GM12878 (cell line): Measurements from ENCODE around the gene PLSCR4. TPM values are rescaled to one million over a fixed set of nuclear protein-coding genes. Genes with fewer than 3 reads are reported as not detected.

Source experiments
- ATAC-seq: fragments of 200-7000 bp; cut with Tn5 transposase; 3 replicates; pipeline ENCODE4 v1.9.1; 2020; ENCODE audit warnings: mild to moderate bottlenecking, moderate library complexity
- BruUV-seq: library from RNA; stranded (reverse); fragments of 400-500 nt; replicated peaks from 2 replicates; lab custom pipeline; 2021; lab: Mats Ljungman, UMichigan
- CTCF ChIA-PET: fragments of 300-600 bp; sonication (Branson Sonifier 250); formaldehyde crosslinking; extraction: SDS; loops from one replicate; lab custom pipeline; 2021; ENCODE audit warnings: inconsistent platforms; lab: Yijun Ruan, JAX
- POLR2A ChIA-PET: fragments of 350-600 bp; formaldehyde crosslinking; extraction: SDS; loops from one replicate; lab custom pipeline; 2021; ENCODE audit warnings: inconsistent platforms; lab: Charles Lee
- RAD21 ChIA-PET: fragments of 300-600 bp; sonication (Branson Sonifier 250); formaldehyde crosslinking; loops from one replicate; lab custom pipeline; 2023; ENCODE audit warnings: antibody characterized with exemption; ENCODE audit not compliant: unreplicated experiment; lab: Charles Lee
- SMC1A ChIA-PET: fragments of 300-600 bp; sonication (Branson Sonifier 250); formaldehyde crosslinking; loops from one replicate; lab custom pipeline; 2023; ENCODE audit not compliant: unreplicated experiment, uncharacterized antibody; lab: Charles Lee
- DNase-seq: peaks from one replicate; pipeline ENCODE4 v3.0.0-alpha.2; 2011; ENCODE audit warnings: low read depth, low spot score
- FAIRE-seq: peaks from 3 replicates; lab custom pipeline; 2011; peaks lifted over from hg19 to GRCh38; lab: Jason Lieb, UNC
- H2AFZ ChIP-seq: 2 replicates; pipeline ENCODE4 v1.6.0; 2011; ENCODE audit warnings: low read depth, low read length, control low read depth; ENCODE audit not compliant: control insufficient read depth
- H3K27ac ChIP-seq: 2 replicates; pipeline ENCODE4 v1.5.1; 2011; ENCODE audit warnings: control low read depth; ENCODE audit not compliant: control insufficient read depth, insufficient read depth
- H3K27me3 ChIP-seq, 2 experiments: replicated peaks in 1 of 2; 2 replicates each; pipeline versions ENCODE4 v1.6.0 to v1.6.1; 2011; ENCODE audit warnings: low read length in 1 of 2; ENCODE audit not compliant: control insufficient read depth in 2 of 2, insufficient read depth in 2 of 2
- H3K36me3 ChIP-seq, 2 experiments: 2 replicates each; pipeline ENCODE4 v1.5.1; 2011; ENCODE audit warnings: low read length in 1 of 2; ENCODE audit not compliant: control insufficient read depth in 2 of 2, insufficient read depth in 2 of 2
- H3K4me1 ChIP-seq: 2 replicates; pipeline ENCODE4 v1.6.1; 2011; ENCODE audit warnings: mild to moderate bottlenecking, low read length, moderate library complexity, mixed read lengths; ENCODE audit not compliant: control insufficient read depth, insufficient read depth
- H3K4me2 ChIP-seq: 2 replicates; pipeline ENCODE4 v1.6.0; 2011; ENCODE audit warnings: control low read depth; ENCODE audit not compliant: control insufficient read depth, insufficient read depth
- H3K4me3 ChIP-seq: fragments of 200-600 bp; sonication (generic); 2 replicates; pipeline ENCODE4 v1.5.1; 2016
- H3K79me2 ChIP-seq: 2 replicates; pipeline ENCODE4 v1.6.0; 2011; ENCODE audit warnings: low read length; ENCODE audit not compliant: control insufficient read depth, insufficient read depth
- H3K9ac ChIP-seq: 2 replicates; pipeline ENCODE4 v1.8.0; 2011; ENCODE audit warnings: low read length, control low read depth, mixed read lengths; ENCODE audit not compliant: control insufficient read depth, insufficient read depth
- H3K9me3 ChIP-seq: replicated peaks from 3 replicates; pipeline ENCODE4 v1.5.1; 2011; ENCODE audit warnings: mild to moderate bottlenecking, low read length; ENCODE audit not compliant: control insufficient read depth, insufficient read depth
- H4K20me1 ChIP-seq: 2 replicates; pipeline ENCODE4 v1.6.0; 2011; ENCODE audit not compliant: control insufficient read depth, insufficient read depth
- CHD1 ChIP-seq: IDR thresholded peaks from 2 replicates; pipeline ENCODE4 v1.6.1; 2012; ENCODE audit warnings: low read depth, low read length, improper control_type of control experiment
- CREM ChIP-seq: IDR thresholded peaks from 2 replicates; pipeline ENCODE4 v1.6.1; 2014; ENCODE audit warnings: antibody characterized with exemption, low read depth
- HCFC1 ChIP-seq: fragments of 150-350 bp; IDR thresholded peaks from 2 replicates; pipeline ENCODE4 v1.6.1; 2014; ENCODE audit warnings: low read length
- HDAC6 ChIP-seq: fragments of 200-600 bp; sonication (generic); IDR thresholded peaks from one replicate; pipeline ENCODE4 v1.8.0; 2017; ENCODE audit warnings: antibody characterized with exemption; ENCODE audit not compliant: unreplicated experiment
- IKZF1 ChIP-seq: fragments of 450-650 bp; conservative IDR thresholded peaks from 2 replicates; pipeline ENCODE4 v1.6.1; 2017; ENCODE audit warnings: antibody characterized with exemption, mild to moderate bottlenecking
- IRF4 ChIP-seq: IDR thresholded peaks from 2 replicates; pipeline ENCODE4 v1.6.1; 2011; ENCODE audit warnings: low read depth, low read length
- MTA2 ChIP-seq: fragments of 450-650 bp; IDR thresholded peaks from 2 replicates; pipeline ENCODE4 v1.6.1; 2016; ENCODE audit warnings: low read depth, mild to moderate bottlenecking, moderate library complexity
- NR2F1 ChIP-seq: fragments of 450-650 bp; conservative IDR thresholded peaks from 2 replicates; pipeline ENCODE4 v1.6.1; 2017; ENCODE audit warnings: mild to moderate bottlenecking
- RAD51 ChIP-seq: fragments of 450-650 bp; IDR thresholded peaks from 2 replicates; pipeline ENCODE4 v1.6.1; 2016; ENCODE audit warnings: moderate library complexity, mild to moderate bottlenecking, inconsistent platforms
- RBBP5 ChIP-seq: fragments of 200-600 bp; sonication (generic); conservative IDR thresholded peaks from 2 replicates; pipeline ENCODE4 v1.6.1; 2016
- SIN3A ChIP-seq: IDR thresholded peaks from 2 replicates; pipeline ENCODE4 v1.6.1; 2012; ENCODE audit warnings: low read depth, low read length, improper control_type of control experiment
- SREBF1 ChIP-seq: IDR thresholded peaks from 2 replicates; pipeline ENCODE4 v1.6.1; 2012; ENCODE audit warnings: mild to moderate bottlenecking, low read length
- SRF ChIP-seq, 2 experiments: IDR thresholded peaks; 2 replicates each; pipeline ENCODE4 v1.6.1; 2011; ENCODE audit warnings: low read depth in 2 of 2, low read length in 2 of 2, mild to moderate bottlenecking in 1 of 2, moderate library complexity in 1 of 2
- TAF1 ChIP-seq: IDR thresholded peaks from 2 replicates; pipeline ENCODE4 v1.6.1; 2011; ENCODE audit warnings: mild to moderate bottlenecking, low read depth, low read length, borderline replicate concordance
- WGBS: methylation state at CpG from one replicate; pipeline ENCODE4 v1.1.6; 2016; ENCODE audit warnings: low lambda C conversion rate; ENCODE audit not compliant: insufficient replicate concordance, insufficient coverage; ENCODE audit errors: missing lambda C conversion rate; 5-methylcytosine and 5-hydroxymethylcytosine counted together
- in situ Hi-C: fragments of 300-500 bp; cut with MboI; formaldehyde crosslinking; loops from 9 replicates; pipeline ENCODE4 v1.14.3; 2018; ENCODE audit warnings: mixed read lengths
- intact Hi-C: fragments of 100-400 bp; cut with micrococcal nuclease; formaldehyde crosslinking; loops from one replicate; pipeline ENCODE4 v1.14.2; 2022; ENCODE audit not compliant: unreplicated experiment
- polyA plus RNA-seq, 11 experiments: library from polyadenylated mRNA; depleted of rRNA in 4 of 11; unstranded in 6 of 11; stranded (reverse) in 5 of 11; fragments of >200 nt; fragmentation: Nextera tagmentation in 4 of 11; fragmentation: Illumina TruSeq in 1 of 11; extraction: Ambion mirVana in 4 of 11; extraction: Trizol in 1 of 11; gene quantifications; 1 replicate in 1 of 11; 2 replicates in 10 of 11; pipeline versions ENCODE4 v1.2.1 to v1.2.3, GENCODE V29; 2011 to 2016; ENCODE audit warnings: inconsistent platforms in 2 of 11, missing spikeins in 2 of 11, low read depth in 1 of 11
- total RNA-seq, 4 experiments: library from RNA; depleted of rRNA in 3 of 4; stranded (reverse); fragments of >200 nt in 3 of 4; fragmentation: Illumina TruSeq in 1 of 4; extraction: Trizol in 1 of 4; gene quantifications; 2 replicates each; pipeline versions ENCODE4 v1.2.1 to v1.2.3, GENCODE V29; 2013 to 2021
- TF ChIP-seq, protein P1 (sequence below): fragments of 450-650 bp; conservative IDR thresholded peaks from 2 replicates; pipeline ENCODE4 v1.6.1; 2017; ENCODE audit warnings: mild to moderate bottlenecking, moderate library complexity
- TF ChIP-seq, protein P2 (sequence below): IDR thresholded peaks from 2 replicates; pipeline ENCODE4 v1.6.1; 2011; ENCODE audit warnings: low read depth, low read length, improper control_type of control experiment, borderline replicate concordance
- TF ChIP-seq, protein P3 (sequence below): IDR thresholded peaks from 2 replicates; pipeline ENCODE4 v1.6.1; 2012; ENCODE audit warnings: low read depth, low read length, improper control_type of control experiment

PLSCR4 gene
- total and polyA plus RNA-seq, 10 of the 15 experiments (the other 5 are each of a cell fraction or from before 2014, with no cell fraction given) = 0.02 TPM; not detected in 9

DNA sequence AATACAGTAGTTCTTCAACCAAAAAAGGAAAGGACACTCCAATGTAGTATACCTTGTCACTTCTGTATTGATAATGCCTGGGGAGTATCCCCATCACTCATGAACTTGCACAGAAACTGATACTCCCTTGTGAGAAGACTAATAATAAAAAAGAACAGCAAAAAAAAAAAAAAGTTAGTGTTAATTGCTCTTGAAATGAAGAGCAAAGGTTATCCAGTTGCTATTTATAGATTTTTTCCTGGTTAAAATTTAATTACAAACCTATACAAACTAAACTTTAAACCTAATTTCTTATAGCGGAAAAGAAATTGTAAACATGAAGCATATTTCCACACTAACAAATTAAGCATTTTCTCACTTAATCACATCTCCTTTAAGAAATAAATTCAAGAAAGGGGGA lies 96.6 kb downstream of the PLSCR4 start:
- Histone ChIP-seq H3K36me3 (no peaks in the 10 kb centered on the region), H3K79me2 (no peaks in the 10 kb centered on the region), H3K4me1 (no peaks in the 10 kb centered on the region), H4K20me1 (no peaks in the 10 kb centered on the region), H2AFZ (no peak overlapping the region), H3K9me3 (no peaks in the 10 kb centered on the region)
- DNase-seq (no peak), ATAC-seq (no peak)
- BruUV-seq = no TSS peak
- ChIA-PET SMC1A (no interaction called here), POLR2A (no interaction called here)
- intact Hi-C loops = no loop called here
- 90% methylated on average over 1 of the region's 1 CpG for WGBS
- TF ChIP-seq TAF1 (no peak), RAD51 (no peak), IRF4 (no peak), IKZF1 (no peak), SRF (IDR thresholded peaks at IDR 0.05; ENCODE audit: low read depth in 2 of 2, low read length in 2 of 2) (no peak), RBBP5 (no peak), SIN3A (no peak), CREM (no peak), CHD1 (no peak), HDAC6 (no peak), HCFC1 (no peak), MTA2 (no peak), NR2F1 (no peak), SREBF1 (no peak)
- TF ChIP-seq, protein P1, sequence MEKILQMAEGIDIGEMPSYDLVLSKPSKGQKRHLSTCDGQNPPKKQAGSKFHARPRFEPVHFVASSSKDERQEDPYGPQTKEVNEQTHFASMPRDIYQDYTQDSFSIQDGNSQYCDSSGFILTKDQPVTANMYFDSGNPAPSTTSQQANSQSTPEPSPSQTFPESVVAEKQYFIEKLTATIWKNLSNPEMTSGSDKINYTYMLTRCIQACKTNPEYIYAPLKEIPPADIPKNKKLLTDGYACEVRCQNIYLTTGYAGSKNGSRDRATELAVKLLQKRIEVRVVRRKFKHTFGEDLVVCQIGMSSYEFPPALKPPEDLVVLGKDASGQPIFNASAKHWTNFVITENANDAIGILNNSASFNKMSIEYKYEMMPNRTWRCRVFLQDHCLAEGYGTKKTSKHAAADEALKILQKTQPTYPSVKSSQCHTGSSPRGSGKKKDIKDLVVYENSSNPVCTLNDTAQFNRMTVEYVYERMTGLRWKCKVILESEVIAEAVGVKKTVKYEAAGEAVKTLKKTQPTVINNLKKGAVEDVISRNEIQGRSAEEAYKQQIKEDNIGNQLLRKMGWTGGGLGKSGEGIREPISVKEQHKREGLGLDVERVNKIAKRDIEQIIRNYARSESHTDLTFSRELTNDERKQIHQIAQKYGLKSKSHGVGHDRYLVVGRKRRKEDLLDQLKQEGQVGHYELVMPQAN = no peak
- TF ChIP-seq, protein P2, sequence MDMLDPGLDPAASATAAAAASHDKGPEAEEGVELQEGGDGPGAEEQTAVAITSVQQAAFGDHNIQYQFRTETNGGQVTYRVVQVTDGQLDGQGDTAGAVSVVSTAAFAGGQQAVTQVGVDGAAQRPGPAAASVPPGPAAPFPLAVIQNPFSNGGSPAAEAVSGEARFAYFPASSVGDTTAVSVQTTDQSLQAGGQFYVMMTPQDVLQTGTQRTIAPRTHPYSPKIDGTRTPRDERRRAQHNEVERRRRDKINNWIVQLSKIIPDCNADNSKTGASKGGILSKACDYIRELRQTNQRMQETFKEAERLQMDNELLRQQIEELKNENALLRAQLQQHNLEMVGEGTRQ = no peak
- TF ChIP-seq, protein P3, sequence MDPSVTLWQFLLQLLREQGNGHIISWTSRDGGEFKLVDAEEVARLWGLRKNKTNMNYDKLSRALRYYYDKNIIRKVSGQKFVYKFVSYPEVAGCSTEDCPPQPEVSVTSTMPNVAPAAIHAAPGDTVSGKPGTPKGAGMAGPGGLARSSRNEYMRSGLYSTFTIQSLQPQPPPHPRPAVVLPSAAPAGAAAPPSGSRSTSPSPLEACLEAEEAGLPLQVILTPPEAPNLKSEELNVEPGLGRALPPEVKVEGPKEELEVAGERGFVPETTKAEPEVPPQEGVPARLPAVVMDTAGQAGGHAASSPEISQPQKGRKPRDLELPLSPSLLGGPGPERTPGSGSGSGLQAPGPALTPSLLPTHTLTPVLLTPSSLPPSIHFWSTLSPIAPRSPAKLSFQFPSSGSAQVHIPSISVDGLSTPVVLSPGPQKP = no peak
- TF ChIP-seq, all 136 proteins: peak for 0
- Histone ChIP-seq H3K4me3 (no peak overlapping the region), H3K27me3 (no peaks in the 10 kb centered on the region; a peak in 1 of 4 replicates), H3K4me2 (no peak overlapping the region), H3K9ac (no peak overlapping the region), H3K27ac (no peak overlapping the region)
- ChIA-PET RAD21 (no interaction called here), CTCF (no interaction called here)
- no peak for FAIRE-seq
- in situ Hi-C loops = no loop called here
